B cell (primary cell): ENCODE results near the gene TOM1L2.

Experiments
- EZH2 ChIP-seq: IDR thresholded peaks from 2 replicates; pipeline ENCODE4 v1.6.1; 2012; ENCODE audit warnings: borderline replicate concordance, low read depth, mild to moderate bottlenecking, moderate library complexity, low read length; ENCODE audit not compliant: insufficient read depth, poor library complexity, severe bottlenecking
- TF ChIP-seq, protein P1 (sequence below): fragments of 200-600 bp; IDR thresholded peaks from one replicate; pipeline ENCODE4 v1.8.0; 2022; ENCODE audit warnings: antibody characterized with exemption, mild to moderate bottlenecking

DNA sequence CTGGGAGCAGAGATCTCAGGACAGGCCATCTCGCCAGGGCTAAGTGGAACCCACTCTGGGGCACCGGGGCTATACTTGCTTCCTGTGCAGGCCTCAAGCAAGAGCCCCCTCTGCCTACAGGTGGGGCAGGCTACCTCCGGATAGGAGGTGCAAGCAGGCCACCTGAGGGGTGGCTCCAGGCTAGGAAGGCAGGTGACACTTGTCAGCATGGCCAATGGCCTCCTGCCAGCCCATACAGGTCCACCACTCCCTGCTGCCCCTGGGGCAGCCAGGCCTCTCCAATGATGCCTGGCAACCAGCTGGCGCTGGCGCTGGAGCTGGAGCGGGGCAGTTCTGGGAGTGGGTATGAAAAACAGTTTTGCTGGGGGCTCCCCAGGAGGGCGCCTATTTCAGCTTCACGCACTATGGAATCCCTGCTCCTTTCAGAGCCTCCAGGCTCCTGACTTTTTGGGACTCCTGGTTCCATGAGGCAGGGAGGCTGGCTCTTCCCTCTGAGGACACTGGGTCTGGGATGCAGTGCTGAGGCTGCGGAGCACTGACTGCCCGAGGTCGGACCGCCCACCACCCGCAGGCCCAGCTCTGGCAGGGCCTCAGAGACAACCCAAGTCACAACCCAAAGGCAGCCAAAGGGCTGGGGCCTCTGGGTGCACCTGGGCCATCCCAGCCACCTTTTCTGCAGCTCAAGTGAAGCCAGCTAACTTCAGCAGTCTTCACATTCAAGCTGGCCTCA is 127.0 kb downstream of the TOM1L2 start:
- TF ChIP-seq, protein P1, sequence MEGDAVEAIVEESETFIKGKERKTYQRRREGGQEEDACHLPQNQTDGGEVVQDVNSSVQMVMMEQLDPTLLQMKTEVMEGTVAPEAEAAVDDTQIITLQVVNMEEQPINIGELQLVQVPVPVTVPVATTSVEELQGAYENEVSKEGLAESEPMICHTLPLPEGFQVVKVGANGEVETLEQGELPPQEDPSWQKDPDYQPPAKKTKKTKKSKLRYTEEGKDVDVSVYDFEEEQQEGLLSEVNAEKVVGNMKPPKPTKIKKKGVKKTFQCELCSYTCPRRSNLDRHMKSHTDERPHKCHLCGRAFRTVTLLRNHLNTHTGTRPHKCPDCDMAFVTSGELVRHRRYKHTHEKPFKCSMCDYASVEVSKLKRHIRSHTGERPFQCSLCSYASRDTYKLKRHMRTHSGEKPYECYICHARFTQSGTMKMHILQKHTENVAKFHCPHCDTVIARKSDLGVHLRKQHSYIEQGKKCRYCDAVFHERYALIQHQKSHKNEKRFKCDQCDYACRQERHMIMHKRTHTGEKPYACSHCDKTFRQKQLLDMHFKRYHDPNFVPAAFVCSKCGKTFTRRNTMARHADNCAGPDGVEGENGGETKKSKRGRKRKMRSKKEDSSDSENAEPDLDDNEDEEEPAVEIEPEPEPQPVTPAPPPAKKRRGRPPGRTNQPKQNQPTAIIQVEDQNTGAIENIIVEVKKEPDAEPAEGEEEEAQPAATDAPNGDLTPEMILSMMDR = no peak
- TF ChIP-seq EZH2 = no peak
